Liver (tissue), 3 donors: ENCODE measurements around the gene LAMC2.

Experiments used
- ATF3 ChIP-seq: IDR thresholded peaks from 2 replicates; pipeline ENCODE4 v1.6.1; 2016; ENCODE audit warnings: antibody characterized with exemption
- EGR1 ChIP-seq, 2 donors: IDR thresholded peaks; 2 replicates each; pipeline ENCODE4 v1.6.1; 2016 to 2018; ENCODE audit warnings: antibody characterized with exemption in 2 of 2, low read depth in 2 of 2
- HNF4A ChIP-seq, 2 donors: conservative IDR thresholded peaks; 2 replicates each; pipeline ENCODE4 v1.6.1; 2016; ENCODE audit warnings: antibody characterized with exemption in 2 of 2, mild to moderate bottlenecking in 2 of 2
- JUND ChIP-seq, 2 donors: IDR thresholded peaks; 2 replicates each; pipeline ENCODE4 v1.6.1; 2016; ENCODE audit warnings: antibody characterized with exemption in 2 of 2
- MAX ChIP-seq: IDR thresholded peaks from 2 replicates; pipeline ENCODE4 v1.6.1; 2016; ENCODE audit warnings: antibody characterized with exemption
- RAD21 ChIP-seq, 2 donors: IDR thresholded peaks; 2 replicates each; pipeline ENCODE4 v1.6.1; 2016; ENCODE audit warnings: antibody characterized with exemption in 2 of 2, mild to moderate bottlenecking in 2 of 2
- REST ChIP-seq: IDR thresholded peaks from 2 replicates; pipeline ENCODE4 v1.6.1; 2016; ENCODE audit warnings: antibody characterized with exemption, mild to moderate bottlenecking
- RXRA ChIP-seq, 2 donors: IDR thresholded peaks; 2 replicates each; pipeline ENCODE4 v1.6.1; 2017 to 2018; ENCODE audit warnings: antibody characterized with exemption in 2 of 2, mild to moderate bottlenecking in 1 of 2
- SP1 ChIP-seq: IDR thresholded peaks from 2 replicates; pipeline ENCODE4 v1.6.1; 2018; ENCODE audit warnings: antibody characterized with exemption, mild to moderate bottlenecking
- TAF1 ChIP-seq: conservative IDR thresholded peaks from 2 replicates; pipeline ENCODE4 v1.6.1; 2016; ENCODE audit warnings: antibody characterized with exemption, mild to moderate bottlenecking
- TF ChIP-seq, protein P1 (sequence below): fragments of 150-350 bp; IDR thresholded peaks from 2 replicates; pipeline ENCODE4 v1.5.1; 2017; ENCODE audit warnings: improper control_type of control experiment, low read depth, low read length; ENCODE audit not compliant: missing input control
- donor health status: healthy.
- donor health status: healthy.

DNA sequence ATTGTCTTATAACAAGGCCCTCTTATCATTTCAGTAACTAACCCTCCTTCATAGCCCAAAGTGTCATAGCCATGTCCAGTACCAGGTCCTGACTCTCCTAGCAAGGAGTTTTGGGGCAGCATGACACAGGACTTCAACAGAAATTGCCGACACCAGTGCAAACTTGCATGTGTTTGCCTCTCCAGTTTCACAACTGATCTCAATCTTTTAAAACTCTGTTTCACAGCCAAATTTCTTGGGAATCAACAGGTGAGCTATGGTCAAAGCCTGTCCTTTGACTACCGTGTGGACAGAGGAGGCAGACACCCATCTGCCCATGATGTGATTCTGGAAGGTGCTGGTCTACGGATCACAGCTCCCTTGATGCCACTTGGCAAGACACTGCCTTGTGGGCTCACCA, 36.8 kb downstream of the LAMC2 start:
- TF ChIP-seq, protein P1, sequence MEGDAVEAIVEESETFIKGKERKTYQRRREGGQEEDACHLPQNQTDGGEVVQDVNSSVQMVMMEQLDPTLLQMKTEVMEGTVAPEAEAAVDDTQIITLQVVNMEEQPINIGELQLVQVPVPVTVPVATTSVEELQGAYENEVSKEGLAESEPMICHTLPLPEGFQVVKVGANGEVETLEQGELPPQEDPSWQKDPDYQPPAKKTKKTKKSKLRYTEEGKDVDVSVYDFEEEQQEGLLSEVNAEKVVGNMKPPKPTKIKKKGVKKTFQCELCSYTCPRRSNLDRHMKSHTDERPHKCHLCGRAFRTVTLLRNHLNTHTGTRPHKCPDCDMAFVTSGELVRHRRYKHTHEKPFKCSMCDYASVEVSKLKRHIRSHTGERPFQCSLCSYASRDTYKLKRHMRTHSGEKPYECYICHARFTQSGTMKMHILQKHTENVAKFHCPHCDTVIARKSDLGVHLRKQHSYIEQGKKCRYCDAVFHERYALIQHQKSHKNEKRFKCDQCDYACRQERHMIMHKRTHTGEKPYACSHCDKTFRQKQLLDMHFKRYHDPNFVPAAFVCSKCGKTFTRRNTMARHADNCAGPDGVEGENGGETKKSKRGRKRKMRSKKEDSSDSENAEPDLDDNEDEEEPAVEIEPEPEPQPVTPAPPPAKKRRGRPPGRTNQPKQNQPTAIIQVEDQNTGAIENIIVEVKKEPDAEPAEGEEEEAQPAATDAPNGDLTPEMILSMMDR = no peak
- TF ChIP-seq EGR1 (IDR thresholded peaks at IDR 0.05; ENCODE audit: low read depth in 2 of 2) (no peak), TAF1 (no peak), REST (no peak), RXRA (IDR thresholded peaks at IDR 0.05) (no peak), ATF3 (no peak), MAX (no peak), HNF4A (conservative IDR thresholded peaks at IDR 0.05) (peak in 1 of 2 donors; percentile 20), RAD21 (IDR thresholded peaks at IDR 0.05) (no peak), SP1 (no peak), JUND (IDR thresholded peaks at IDR 0.05) (no peak)
